Measurements from ENCODE around the gene FZD4. TPM values are rescaled to one million over a fixed set of nuclear protein-coding genes. Genes with fewer than 3 reads are reported as not detected.
"Not testable (repeated sequence)": the region's sequence is repeated elsewhere in the genome, so short reads cannot be mapped to it uniquely, and the experiment has no call there.

Gene FZD4
- total and polyA plus RNA-seq, 10 of the 15 experiments (the other 5 are each of a cell fraction or from before 2014, with no cell fraction given) = under 0.01 to 0.13 (median 0.01) TPM; not detected in 6

GRCh38 chr11:86996953-86997570 is 41.9 kb upstream of the FZD4 start (continued):
- TF ChIP-seq FOS (IDR thresholded peaks at IDR 0.05; ENCODE audit: borderline replicate concordance, extremely low read depth, insufficient read length) = no peak
- no peak for TF ChIP-seq ZNF24 (IDR thresholded peaks at IDR 0.05)
- TF ChIP-seq CREB1 (IDR thresholded peaks at IDR 0.05; ENCODE audit: low read depth) = no peak
- TF ChIP-seq MAX (IDR thresholded peaks at IDR 0.05; ENCODE audit: low read depth, low read length) = no peak

- SMC1A ChIA-PET (ENCODE audit: uncharacterized antibody, unreplicated experiment) = interaction anchor here (1.2 kb wide), 1 partner anchor 44 kb away, joined by 3 read pairs; no protein-coding TSS in a partner anchor
- no peaks in the 10 kb centered on the region for H3K36me3 ChIP-seq (ENCODE audit: control insufficient read depth in 2 of 2, insufficient read depth in 2 of 2, low read length in 1 of 2)
- H2AFZ ChIP-seq (ENCODE audit: control insufficient read depth, low read depth, low read length) = no peak overlapping the region
- no peaks in the 10 kb centered on the region for H3K9me3 ChIP-seq (replicated peaks; ENCODE audit: control insufficient read depth, insufficient read depth, low read length)
- DNase-seq (ENCODE audit: low read depth, low spot score) = no peak
- POLR2A ChIA-PET = no interaction called here
- TF ChIP-seq ZBTB33 (IDR thresholded peaks at IDR 0.05) (no peak), ZBED1 (IDR thresholded peaks at IDR 0.05; ENCODE audit: borderline replicate concordance) (no peak), MAX (IDR thresholded peaks at IDR 0.05; ENCODE audit: low read depth, low read length) (no peak), EED (IDR thresholded peaks at IDR 0.05; ENCODE audit: low read depth) (no peak), ZNF622 (IDR thresholded peaks at IDR 0.05) (no peak), ESRRA (IDR thresholded peaks at IDR 0.05; ENCODE audit: low read length) (no peak), HCFC1 (IDR thresholded peaks at IDR 0.05; ENCODE audit: low read length) (no peak)
- no peaks in the 10 kb centered on the region for H3K4me1 ChIP-seq (ENCODE audit: control insufficient read depth, insufficient read depth, low read length)
- FAIRE-seq = no peak
- no peaks in the 10 kb centered on the region for H3K79me2 ChIP-seq (ENCODE audit: control insufficient read depth, insufficient read depth, low read length)
- no peak for ATAC-seq
- in situ Hi-C loops (cut with MboI) (no loop called here), intact Hi-C loops (cut with micrococcal nuclease; ENCODE audit: unreplicated experiment) (no loop called here)
- no peaks in the 10 kb centered on the region for H4K20me1 ChIP-seq (ENCODE audit: control insufficient read depth, insufficient read depth)
- H3K27ac ChIP-seq (ENCODE audit: control insufficient read depth, insufficient read depth) = no peak overlapping the region
- H3K27me3 ChIP-seq (replicated peaks in 1 of 2; ENCODE audit: control insufficient read depth in 2 of 2, insufficient read depth in 2 of 2, low read length in 1 of 2) = no peaks in the 10 kb centered on the region
- H3K4me3 ChIP-seq = no peak overlapping the region
- no TSS peak for BruUV-seq (replicated peaks)
- CTCF ChIA-PET = interaction anchor here (1.2 to 2.0 kb wide), 2 partner anchors 54 to 105 kb away, joined by 3 to 8 read pairs; no protein-coding TSS in a partner anchor
- H3K9ac ChIP-seq (ENCODE audit: control insufficient read depth, insufficient read depth, low read length) = no peak overlapping the region
- WGBS (ENCODE audit: insufficient coverage, insufficient replicate concordance, low lambda C conversion rate, missing lambda C conversion rate) = 28% methylated on average over 3 of the region's 3 CpGs
- no peak overlapping the region for H3K4me2 ChIP-seq (ENCODE audit: control insufficient read depth, insufficient read depth)
- RAD21 ChIA-PET (ENCODE audit: unreplicated experiment) = interaction anchor here (0.6 kb wide), 1 partner anchor 296 kb away, joined by 3 read pairs; no protein-coding TSS in a partner anchor
Observed at GRCh38 chr11:86993031-86993430, 37.8 kb upstream of the FZD4 start.

GRCh38 chr11:86992340-86992739 is 37.1 kb upstream of the FZD4 start:
- H3K79me2 ChIP-seq (ENCODE audit: control insufficient read depth, insufficient read depth, low read length); POLR2A ChIA-PET; H3K4me1 ChIP-seq (ENCODE audit: control insufficient read depth, insufficient read depth, low read length); FAIRE-seq; ATAC-seq; H4K20me1 ChIP-seq (ENCODE audit: control insufficient read depth, insufficient read depth); H3K36me3 ChIP-seq (ENCODE audit: control insufficient read depth in 2 of 2, insufficient read depth in 2 of 2, low read length in 1 of 2); H3K27me3 ChIP-seq (replicated peaks in 1 of 2; ENCODE audit: control insufficient read depth in 2 of 2, insufficient read depth in 2 of 2, low read length in 1 of 2); BruUV-seq (replicated peaks); SMC1A ChIA-PET (ENCODE audit: uncharacterized antibody, unreplicated experiment); H3K4me3 ChIP-seq; H2AFZ ChIP-seq (ENCODE audit: control insufficient read depth, low read depth, low read length); H3K27ac ChIP-seq (ENCODE audit: control insufficient read depth, insufficient read depth); H3K4me2 ChIP-seq (ENCODE audit: control insufficient read depth, insufficient read depth); H3K9ac ChIP-seq (ENCODE audit: control insufficient read depth, insufficient read depth, low read length); DNase-seq (ENCODE audit: low read depth, low spot score); in situ Hi-C loops (cut with MboI); intact Hi-C loops (cut with micrococcal nuclease; ENCODE audit: unreplicated experiment); H3K9me3 ChIP-seq (replicated peaks; ENCODE audit: control insufficient read depth, insufficient read depth, low read length): not testable (repeated sequence)
- 30% methylated on average over 4 of the region's 4 CpGs for WGBS (ENCODE audit: insufficient coverage, insufficient replicate concordance, low lambda C conversion rate, missing lambda C conversion rate)
- ChIA-PET CTCF (interaction anchor here (1.0 kb wide), 1 partner anchor 53 kb away, joined by 3 read pairs; no protein-coding TSS in a partner anchor), RAD21 (ENCODE audit: unreplicated experiment) (interaction anchor here (0.6 kb wide), 1 partner anchor 360 kb away, joined by 3 read pairs; no protein-coding TSS in a partner anchor)

Measured in GM12878 (cell line).